GM12872 (cell line): ENCODE measurements around the gene TLDC2.

Experiments
- TF ChIP-seq, protein P1 (sequence below): IDR thresholded peaks from 3 replicates; pipeline ENCODE4 v1.5.1; 2011; ENCODE audit warnings: low read depth, mild to moderate bottlenecking, low read length, moderate library complexity; ENCODE audit not compliant: insufficient read depth

The TLDC2 gene

DNA sequence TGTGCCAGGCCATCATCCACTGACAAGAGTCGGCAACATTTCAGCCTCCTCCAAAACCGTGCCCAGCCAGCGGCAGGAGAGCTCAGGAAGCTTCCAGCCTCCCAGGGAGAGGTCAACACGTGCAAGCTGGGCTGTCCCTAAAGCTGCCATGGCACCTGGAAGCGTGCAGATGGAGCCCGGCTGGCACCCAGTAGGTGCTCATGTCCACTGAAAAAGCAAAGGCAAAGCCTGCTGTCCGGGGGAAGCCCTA is 14.4 kb upstream of the TLDC2 start:
- TF ChIP-seq, protein P1, sequence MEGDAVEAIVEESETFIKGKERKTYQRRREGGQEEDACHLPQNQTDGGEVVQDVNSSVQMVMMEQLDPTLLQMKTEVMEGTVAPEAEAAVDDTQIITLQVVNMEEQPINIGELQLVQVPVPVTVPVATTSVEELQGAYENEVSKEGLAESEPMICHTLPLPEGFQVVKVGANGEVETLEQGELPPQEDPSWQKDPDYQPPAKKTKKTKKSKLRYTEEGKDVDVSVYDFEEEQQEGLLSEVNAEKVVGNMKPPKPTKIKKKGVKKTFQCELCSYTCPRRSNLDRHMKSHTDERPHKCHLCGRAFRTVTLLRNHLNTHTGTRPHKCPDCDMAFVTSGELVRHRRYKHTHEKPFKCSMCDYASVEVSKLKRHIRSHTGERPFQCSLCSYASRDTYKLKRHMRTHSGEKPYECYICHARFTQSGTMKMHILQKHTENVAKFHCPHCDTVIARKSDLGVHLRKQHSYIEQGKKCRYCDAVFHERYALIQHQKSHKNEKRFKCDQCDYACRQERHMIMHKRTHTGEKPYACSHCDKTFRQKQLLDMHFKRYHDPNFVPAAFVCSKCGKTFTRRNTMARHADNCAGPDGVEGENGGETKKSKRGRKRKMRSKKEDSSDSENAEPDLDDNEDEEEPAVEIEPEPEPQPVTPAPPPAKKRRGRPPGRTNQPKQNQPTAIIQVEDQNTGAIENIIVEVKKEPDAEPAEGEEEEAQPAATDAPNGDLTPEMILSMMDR: no peak

DNA sequence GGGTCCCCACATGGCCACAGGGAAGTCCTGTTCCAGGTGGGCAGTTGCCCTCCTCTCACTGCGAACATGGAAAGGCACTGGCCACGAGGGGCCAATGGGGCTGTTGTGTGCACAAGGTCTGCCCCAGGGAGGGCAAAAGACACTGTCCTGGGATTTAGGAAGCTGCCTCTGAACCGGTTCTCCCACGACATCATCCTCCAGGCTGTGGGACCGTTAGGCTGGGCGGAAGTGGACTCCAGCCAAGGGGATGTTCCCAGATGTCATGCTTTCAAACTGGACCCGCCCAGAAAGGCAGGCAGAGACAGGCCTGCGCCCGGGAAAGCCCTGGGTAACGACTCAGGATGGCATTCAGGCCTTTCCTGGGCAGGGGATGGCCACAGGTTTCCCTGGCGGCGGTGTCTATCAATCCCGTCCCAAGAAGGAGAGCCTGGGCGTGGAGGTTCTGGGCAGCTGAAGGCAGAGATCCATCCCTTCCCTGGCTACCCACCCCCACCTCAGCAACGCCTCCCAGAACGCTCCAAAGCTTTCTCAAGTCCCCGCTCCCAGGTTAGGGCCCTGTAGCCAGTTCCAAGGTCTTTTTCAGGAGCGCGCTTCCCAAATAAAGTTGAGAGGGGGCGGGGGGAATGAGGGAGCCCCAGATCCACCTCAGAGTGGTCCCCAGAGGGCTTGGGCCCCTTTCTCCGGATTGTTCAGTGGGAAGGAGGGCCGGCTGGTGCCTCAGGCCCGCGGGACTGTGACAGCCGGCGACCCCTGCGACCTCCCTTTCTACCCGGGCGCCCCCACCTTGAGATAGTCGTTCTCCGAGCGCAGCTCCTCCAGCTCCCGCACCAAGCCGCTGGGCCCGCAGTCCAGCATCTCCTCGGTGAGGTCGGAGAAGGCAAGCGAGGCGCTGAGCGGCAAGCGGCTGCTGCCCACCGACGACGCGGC is 13.8 kb upstream of the TLDC2 start:
- TF ChIP-seq, protein P1: no peak

DNA sequence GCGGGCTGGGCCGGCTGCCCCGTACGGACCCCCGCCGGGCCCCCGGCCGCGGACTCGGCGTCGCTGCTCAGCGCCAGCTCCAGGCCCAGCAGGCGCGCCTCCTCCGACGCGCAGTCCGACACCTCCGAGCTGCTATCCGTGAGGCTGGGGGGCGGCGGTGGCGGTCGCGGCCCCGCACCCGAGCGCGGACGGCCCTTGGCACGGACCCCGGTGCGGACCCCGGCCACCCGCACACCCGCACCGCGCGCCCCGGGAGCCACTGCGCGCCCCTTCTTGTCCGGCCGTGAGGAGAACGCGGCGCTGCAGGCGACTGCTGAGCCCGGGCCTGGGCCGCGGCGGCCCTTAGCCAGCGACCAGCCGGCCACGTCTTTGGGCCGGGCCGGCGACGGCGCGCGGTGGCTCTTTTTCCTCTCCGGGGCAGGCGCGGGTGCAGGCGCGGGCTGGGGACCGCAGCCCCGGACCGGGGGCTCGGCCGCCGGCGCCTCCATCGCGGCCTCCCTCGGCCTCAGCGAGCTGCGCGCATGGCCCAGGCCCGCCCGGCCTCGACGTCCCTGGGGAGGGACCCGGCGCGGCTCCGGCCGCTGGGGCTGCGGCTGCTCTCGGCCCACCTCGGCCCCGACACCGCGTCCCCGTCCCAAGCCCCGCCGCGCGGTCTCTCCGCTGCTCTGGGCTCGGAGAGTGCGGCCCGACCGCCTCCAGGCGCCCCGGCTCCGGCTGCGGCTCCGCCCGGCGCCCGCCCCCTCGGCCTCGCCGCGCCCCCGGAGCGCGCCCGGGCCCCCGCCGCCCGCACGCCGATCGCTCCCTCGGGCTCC is 12.9 kb upstream of the TLDC2 start:
- TF ChIP-seq, protein P1: no peak

DNA sequence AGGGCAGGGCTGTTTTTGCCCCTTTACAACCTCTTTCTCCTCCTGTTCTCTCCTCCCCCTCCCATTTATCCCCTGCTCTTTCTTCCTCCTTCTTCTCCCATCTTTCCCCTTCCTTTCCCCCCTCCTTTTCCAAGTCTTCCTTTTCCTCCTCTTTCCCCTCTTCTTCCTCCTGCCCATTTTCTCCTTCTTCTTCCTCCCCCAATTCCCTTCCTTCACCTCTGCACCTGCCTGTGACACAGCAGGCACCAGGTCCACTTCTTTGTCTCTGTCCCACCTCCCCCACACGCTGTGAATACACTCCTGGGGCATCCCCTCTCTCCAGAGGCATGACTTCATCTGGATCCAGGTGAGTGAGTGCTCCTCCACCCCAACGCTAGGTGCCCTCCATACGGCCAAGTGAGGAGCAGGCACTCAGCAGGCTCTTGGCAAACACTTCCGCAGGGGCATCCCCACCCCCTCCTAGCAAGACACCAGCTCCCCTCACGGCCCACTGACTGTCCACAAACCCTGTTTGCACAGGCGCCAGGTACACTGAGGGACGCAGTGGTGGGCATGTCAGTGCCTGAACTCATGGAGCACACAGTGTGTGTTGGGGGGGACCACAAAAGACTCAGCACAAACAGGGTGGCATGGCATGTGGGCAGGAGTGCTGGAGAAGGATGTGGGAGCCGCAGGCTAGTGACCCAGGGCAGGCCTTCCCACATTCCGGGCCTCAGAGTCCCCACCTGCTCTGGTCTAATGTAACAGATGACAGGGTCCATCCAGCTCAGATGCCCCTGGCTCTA is 10.7 kb upstream of the TLDC2 start:
- TF ChIP-seq, protein P1: no peak

DNA sequence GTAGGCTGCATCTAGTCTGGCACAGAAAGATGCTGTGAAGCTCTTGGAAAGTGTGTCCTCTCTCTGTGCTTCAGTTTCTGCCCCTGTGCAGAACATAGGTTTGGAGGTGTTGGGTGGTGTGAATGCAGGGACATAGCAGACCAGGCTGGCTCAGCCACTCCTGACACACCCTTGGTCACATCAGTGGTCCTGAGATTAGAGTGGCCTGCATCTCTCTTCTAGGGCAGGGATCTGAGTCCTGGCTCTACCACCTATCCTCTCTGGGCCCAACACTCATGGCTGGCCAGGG is 10.1 kb upstream of the TLDC2 start:
- TF ChIP-seq, protein P1: no peak

DNA sequence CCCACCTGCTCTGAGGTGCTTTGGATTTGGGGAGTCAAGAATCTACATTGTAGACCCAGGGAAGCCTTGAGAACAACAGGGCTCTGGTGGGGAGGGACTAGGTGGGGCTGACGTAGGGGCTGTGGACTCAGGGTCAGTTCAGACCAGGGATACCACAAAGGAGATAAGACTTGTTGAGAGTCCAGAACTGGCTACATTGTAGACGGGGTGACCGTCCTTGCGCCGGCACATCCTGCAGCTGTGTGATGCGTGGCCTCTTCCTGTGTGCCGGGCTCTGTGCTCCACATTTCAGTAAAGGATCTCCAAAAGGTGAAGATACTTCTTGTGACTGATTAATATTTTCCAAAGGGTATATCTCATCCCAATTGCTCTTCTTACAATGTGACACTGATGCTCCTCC is 9.8 kb upstream of the TLDC2 start:
- TF ChIP-seq, protein P1: no peak
